ENCODE data around the gene CRABP1.
A peak's percentile ranks its signal among the peaks of the same experiment; 100 is the strongest.
"Not testable (repeated sequence)": the region's sequence is repeated elsewhere in the genome, so short reads cannot be mapped to it uniquely, and the experiment has no call there.

Gene CRABP1

GRCh38 chr15:78368651-78369050, 28.5 kb downstream of the CRABP1 start:
- TF ChIP-seq CTCF (IDR thresholded peaks at IDR 0.05; ENCODE audit: low read depth, low read length) = no peak
- in situ Hi-C loops (cut with HindIII; ENCODE audit: low sequenced_read_pairs) = no loop called here
- DNase-seq (ENCODE audit: low read depth, low spot score) = peak; percentile 9
- no peak overlapping the region for H3K4me3 ChIP-seq (ENCODE audit: low read depth, low read length)

GRCh38 chr15:78369161-78369560, 29.0 kb downstream of the CRABP1 start:
- in situ Hi-C loops (cut with HindIII; ENCODE audit: low sequenced_read_pairs) = no loop called here
- DNase-seq (ENCODE audit: low read depth, low spot score) = no peak
- no peak for TF ChIP-seq CTCF (IDR thresholded peaks at IDR 0.05; ENCODE audit: low read depth, low read length)
- no peak overlapping the region for H3K4me3 ChIP-seq (ENCODE audit: low read depth, low read length)

- in situ Hi-C loops (cut with HindIII; ENCODE audit: low sequenced_read_pairs) = no loop called here
- TF ChIP-seq CTCF (IDR thresholded peaks at IDR 0.05; ENCODE audit: low read depth, low read length) = no peak
- DNase-seq (ENCODE audit: low read depth, low spot score) = no peak
- H3K4me3 ChIP-seq (ENCODE audit: low read depth, low read length) = no peak overlapping the region
Observed at GRCh38 chr15:78370013-78370412, 29.9 kb downstream of the CRABP1 start.

GRCh38 chr15:78372880-78373279, 32.7 kb downstream of the CRABP1 start:
- in situ Hi-C loops (cut with HindIII; ENCODE audit: low sequenced_read_pairs) = no loop called here
- DNase-seq (ENCODE audit: low read depth, low spot score) = no peak
- TF ChIP-seq CTCF (IDR thresholded peaks at IDR 0.05; ENCODE audit: low read depth, low read length) = no peak
- H3K4me3 ChIP-seq (ENCODE audit: low read depth, low read length) = no peak overlapping the region

- in situ Hi-C loops (cut with HindIII; ENCODE audit: low sequenced_read_pairs) = no loop called here
- DNase-seq (ENCODE audit: low read depth, low spot score) = no peak
- no peak overlapping the region for H3K4me3 ChIP-seq (ENCODE audit: low read depth, low read length)
- TF ChIP-seq CTCF (IDR thresholded peaks at IDR 0.05; ENCODE audit: low read depth, low read length) = no peak
Observed at GRCh38 chr15:78374436-78375393, 34.6 kb downstream of the CRABP1 start.

- H3K4me3 ChIP-seq (ENCODE audit: low read depth, low read length); DNase-seq (ENCODE audit: low read depth, low spot score); in situ Hi-C loops (cut with HindIII; ENCODE audit: low sequenced_read_pairs): not testable (repeated sequence)
Observed at GRCh38 chr15:78380143-78380542, 40.0 kb downstream of the CRABP1 start.

- H3K4me3 ChIP-seq (ENCODE audit: low read depth, low read length) = no peak overlapping the region
- no peak for TF ChIP-seq CTCF (IDR thresholded peaks at IDR 0.05; ENCODE audit: low read depth, low read length)
- DNase-seq (ENCODE audit: low read depth, low spot score) = no peak
- in situ Hi-C loops (cut with HindIII; ENCODE audit: low sequenced_read_pairs) = no loop called here
Observed at GRCh38 chr15:78382114-78382880, 42.1 kb downstream of the CRABP1 start.
